Measurements from ENCODE around the gene DEPDC5. TPM values are rescaled to one million over a fixed set of nuclear protein-coding genes. Genes with fewer than 3 reads are reported as not detected.
"Not testable (repeated sequence)": the region's sequence is repeated elsewhere in the genome, so short reads cannot be mapped to it uniquely, and the experiment has no call there.

DEPDC5 gene
- total RNA-seq, 1 experiment from 2014 or later = 39.3 TPM

GRCh38 chr22:31757265-31757664 lies 3.4 kb downstream of the DEPDC5 start:
- TF ChIP-seq EZH2 (IDR thresholded peaks at IDR 0.05; ENCODE audit: borderline replicate concordance, low read depth, low read length, poor library complexity, severe bottlenecking) = no peak
- no peak for TF ChIP-seq CTCF (conservative IDR thresholded peaks at IDR 0.05; ENCODE audit: low read depth, low read length)
- Histone ChIP-seq H3K4me1 (ENCODE audit: insufficient read depth, low read length, poor library complexity, severe bottlenecking) (peaks cover 3% of the 10 kb centered on the region), H3K9me3 (ENCODE audit: low read depth, low read length, poor library complexity, severe bottlenecking) (no peaks in the 10 kb centered on the region), H3K27me3 (replicated peaks; ENCODE audit: insufficient read depth, low read depth, low read length, poor library complexity) (no peaks in the 10 kb centered on the region), H3K36me3 (ENCODE audit: insufficient read depth, low read length, poor library complexity, severe bottlenecking) (peaks cover 10% of the 10 kb centered on the region), H3K4me3 (ENCODE audit: low read depth, low read length, poor library complexity, severe bottlenecking) (no peak overlapping the region), H3K27ac (ENCODE audit: low read depth, low read length, poor library complexity, severe bottlenecking) (no peak overlapping the region)
- ChIA-PET CTCF (no interaction called here), POLR2A (ENCODE audit: low non-redundant PET) (no interaction called here)
- DNase-seq (ENCODE audit: low spot score) = no peak
- intact Hi-C loops (cut with micrococcal nuclease; ENCODE audit: unreplicated experiment) = loop anchor here (10.0 kb wide), 1 partner anchor 188 kb away; the partner anchor contains the start of gene YWHAH
- no TSS peak for BruUV-seq (replicated peaks)

DNA sequence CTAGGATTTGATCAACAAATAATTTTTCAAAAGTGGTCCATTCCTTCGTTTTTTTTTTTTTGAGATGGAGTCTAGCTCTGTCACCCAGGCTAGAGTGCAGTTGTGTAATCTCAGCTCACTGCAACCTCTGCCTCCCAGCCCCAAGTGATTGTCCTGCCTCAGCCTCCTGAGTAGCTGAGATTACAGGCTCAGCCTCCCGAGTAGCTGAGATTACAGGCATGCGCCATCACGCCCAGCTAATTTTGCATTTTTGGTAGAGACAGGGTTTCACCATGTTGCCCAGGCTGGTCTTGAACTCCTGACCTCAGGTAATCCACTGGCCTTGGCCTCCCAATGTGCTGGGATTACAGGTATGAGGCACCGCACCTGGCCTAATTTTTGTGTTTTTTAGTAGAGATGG lies 5.0 kb downstream of the DEPDC5 start:
- CTCF ChIA-PET; POLR2A ChIA-PET (ENCODE audit: low non-redundant PET); H3K27me3 ChIP-seq (replicated peaks; ENCODE audit: insufficient read depth, low read depth, low read length, poor library complexity): not testable (repeated sequence)

GRCh38 chr22:31764785-31765184 lies 11.0 kb downstream of the DEPDC5 start:
- TF ChIP-seq EZH2 (IDR thresholded peaks at IDR 0.05; ENCODE audit: borderline replicate concordance, low read depth, low read length, poor library complexity, severe bottlenecking) = no peak
- no peak for TF ChIP-seq CTCF (conservative IDR thresholded peaks at IDR 0.05; ENCODE audit: low read depth, low read length)
- ChIA-PET POLR2A (ENCODE audit: low non-redundant PET) (no interaction called here), CTCF (interaction anchor here (0.6 kb wide), 1 partner anchor 228 kb away, joined by 3 read pairs; no protein-coding TSS in a partner anchor)
- H3K27me3 ChIP-seq (replicated peaks; ENCODE audit: insufficient read depth, low read depth, low read length, poor library complexity) = no peaks in the 10 kb centered on the region
- H3K36me3 ChIP-seq (ENCODE audit: insufficient read depth, low read length, poor library complexity, severe bottlenecking) = peaks cover 53% of the 10 kb centered on the region
- no TSS peak for BruUV-seq (replicated peaks)
- no peaks in the 10 kb centered on the region for H3K4me1 ChIP-seq (ENCODE audit: insufficient read depth, low read length, poor library complexity, severe bottlenecking)
- no peak for DNase-seq (ENCODE audit: low spot score)
- no peak overlapping the region for H3K4me3 ChIP-seq (ENCODE audit: low read depth, low read length, poor library complexity, severe bottlenecking)
- intact Hi-C loops (cut with micrococcal nuclease; ENCODE audit: unreplicated experiment) = no loop called here
- no peaks in the 10 kb centered on the region for H3K9me3 ChIP-seq (ENCODE audit: low read depth, low read length, poor library complexity, severe bottlenecking)
- H3K27ac ChIP-seq (ENCODE audit: low read depth, low read length, poor library complexity, severe bottlenecking) = no peak overlapping the region

More for the DNA sequence above, 5.0 kb downstream of the DEPDC5 start:
- intact Hi-C loops (cut with micrococcal nuclease; ENCODE audit: unreplicated experiment) = loop anchor here (10.0 kb wide), 1 partner anchor 186 kb away; the partner anchor contains the start of gene YWHAH
- DNase-seq (ENCODE audit: low spot score); H3K27ac ChIP-seq (ENCODE audit: low read depth, low read length, poor library complexity, severe bottlenecking); H3K4me1 ChIP-seq (ENCODE audit: insufficient read depth, low read length, poor library complexity, severe bottlenecking); BruUV-seq (replicated peaks); H3K9me3 ChIP-seq (ENCODE audit: low read depth, low read length, poor library complexity, severe bottlenecking); H3K4me3 ChIP-seq (ENCODE audit: low read depth, low read length, poor library complexity, severe bottlenecking): not testable (repeated sequence)
- H3K36me3 ChIP-seq (ENCODE audit: insufficient read depth, low read length, poor library complexity, severe bottlenecking) = peaks cover 15% of the 10 kb centered on the region

DNA sequence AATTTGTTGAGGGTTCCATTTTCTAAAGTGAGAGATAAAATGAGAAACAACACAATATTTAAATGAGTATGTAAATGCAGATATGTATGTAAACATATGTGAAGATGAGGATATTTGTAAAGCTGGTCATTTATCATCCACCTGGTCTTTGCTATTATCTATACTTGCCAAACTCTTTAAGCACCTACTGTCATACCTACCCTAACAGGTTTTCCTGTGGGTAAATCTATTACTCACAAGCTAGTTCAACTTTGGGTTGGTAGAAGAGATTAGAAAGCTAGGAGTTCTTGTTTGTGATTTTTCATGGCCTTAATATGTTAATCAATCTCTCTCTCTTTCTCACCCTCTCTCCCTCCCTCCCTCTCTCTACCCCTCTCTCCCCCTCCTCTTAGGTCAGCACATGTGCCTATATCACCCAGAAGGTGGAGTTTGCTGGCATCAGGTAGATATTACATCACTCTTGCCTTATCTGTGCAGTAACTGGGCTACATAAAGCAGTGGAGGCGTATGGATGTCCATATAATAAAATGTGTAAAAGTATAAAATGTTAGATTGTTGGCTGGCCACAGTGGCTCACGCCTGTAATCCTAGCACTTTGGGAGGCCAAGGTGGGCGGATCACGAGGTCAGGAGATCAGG lies 14.7 kb downstream of the DEPDC5 start:
- BruUV-seq (replicated peaks) = no TSS peak
- H3K4me1 ChIP-seq (ENCODE audit: insufficient read depth, low read length, poor library complexity, severe bottlenecking) = no peaks in the 10 kb centered on the region
- intact Hi-C loops (cut with micrococcal nuclease; ENCODE audit: unreplicated experiment) = no loop called here
- peaks cover 59% of the 10 kb centered on the region for H3K36me3 ChIP-seq (ENCODE audit: insufficient read depth, low read length, poor library complexity, severe bottlenecking)
- DNase-seq (ENCODE audit: low spot score) = no peak
- CTCF ChIA-PET = no interaction called here
- POLR2A ChIA-PET (ENCODE audit: low non-redundant PET) = no interaction called here
- no peak for TF ChIP-seq CTCF (conservative IDR thresholded peaks at IDR 0.05; ENCODE audit: low read depth, low read length)
- no peak for TF ChIP-seq EZH2 (IDR thresholded peaks at IDR 0.05; ENCODE audit: borderline replicate concordance, low read depth, low read length, poor library complexity, severe bottlenecking)
- H3K9me3 ChIP-seq (ENCODE audit: low read depth, low read length, poor library complexity, severe bottlenecking) = no peaks in the 10 kb centered on the region
- no peak overlapping the region for H3K27ac ChIP-seq (ENCODE audit: low read depth, low read length, poor library complexity, severe bottlenecking)
- H3K4me3 ChIP-seq (ENCODE audit: low read depth, low read length, poor library complexity, severe bottlenecking) = no peak overlapping the region
- H3K27me3 ChIP-seq (replicated peaks; ENCODE audit: insufficient read depth, low read depth, low read length, poor library complexity) = no peaks in the 10 kb centered on the region

All from A673 (cell line).